Left cardiac atrium (tissue), 4 donors: ENCODE measurements around the gene MICALL1. TPM values are rescaled to one million over a fixed set of nuclear protein-coding genes. Genes with fewer than 3 reads are reported as not detected.
A peak's percentile ranks its signal among the peaks of the same experiment; 100 is the strongest.

Source experiments
- ATAC-seq, 2 donors: fragments of 200-7000 bp; cut with Tn5 transposase; one replicate each; pipeline ENCODE4 v1.9.1; 2020; ENCODE audit warnings: mild to moderate bottlenecking in 2 of 2, moderate library complexity in 2 of 2
- DNase-seq: peaks from one replicate; pipeline ENCODE4 v3.0.0-alpha.2; 2020
- intact Hi-C, 2 donors: fragments of 100-400 bp; cut with DNase I; formaldehyde crosslinking; loops; one replicate each; pipeline versions ENCODE4 v1.14.1 to v1.15.1; 2022 to 2023
- total RNA-seq, 2 donors: library from RNA; stranded (reverse); fragmentation: NEBNext Ultra II Directional; extraction: Animal tissue kit (Norgen Biotek cat#: 25700); gene quantifications; one replicate each; pipeline ENCODE4 v1.2.1, GENCODE V29; 2021
- donor health status: DM: no; HTN: yes; CAD: no.
- donor health status: DM: no; HTN: yes; CAD: no; lungs with severe emphysema.
- donor health status: DM: yes; HTN: yes; CAD: no.
- donor health status: Dilated cardiomyopathy.

Gene MICALL1
- total RNA-seq, 2 donors from 2014 or later = 14.3 to 18.3 TPM

- DNase-seq (no peak), ATAC-seq (peak; percentile 15 to 18)
- intact Hi-C loops = no loop called here
Observed at GRCh38 chr22:37898441-37899181, 7.5 kb upstream of the MICALL1 start.

DNA sequence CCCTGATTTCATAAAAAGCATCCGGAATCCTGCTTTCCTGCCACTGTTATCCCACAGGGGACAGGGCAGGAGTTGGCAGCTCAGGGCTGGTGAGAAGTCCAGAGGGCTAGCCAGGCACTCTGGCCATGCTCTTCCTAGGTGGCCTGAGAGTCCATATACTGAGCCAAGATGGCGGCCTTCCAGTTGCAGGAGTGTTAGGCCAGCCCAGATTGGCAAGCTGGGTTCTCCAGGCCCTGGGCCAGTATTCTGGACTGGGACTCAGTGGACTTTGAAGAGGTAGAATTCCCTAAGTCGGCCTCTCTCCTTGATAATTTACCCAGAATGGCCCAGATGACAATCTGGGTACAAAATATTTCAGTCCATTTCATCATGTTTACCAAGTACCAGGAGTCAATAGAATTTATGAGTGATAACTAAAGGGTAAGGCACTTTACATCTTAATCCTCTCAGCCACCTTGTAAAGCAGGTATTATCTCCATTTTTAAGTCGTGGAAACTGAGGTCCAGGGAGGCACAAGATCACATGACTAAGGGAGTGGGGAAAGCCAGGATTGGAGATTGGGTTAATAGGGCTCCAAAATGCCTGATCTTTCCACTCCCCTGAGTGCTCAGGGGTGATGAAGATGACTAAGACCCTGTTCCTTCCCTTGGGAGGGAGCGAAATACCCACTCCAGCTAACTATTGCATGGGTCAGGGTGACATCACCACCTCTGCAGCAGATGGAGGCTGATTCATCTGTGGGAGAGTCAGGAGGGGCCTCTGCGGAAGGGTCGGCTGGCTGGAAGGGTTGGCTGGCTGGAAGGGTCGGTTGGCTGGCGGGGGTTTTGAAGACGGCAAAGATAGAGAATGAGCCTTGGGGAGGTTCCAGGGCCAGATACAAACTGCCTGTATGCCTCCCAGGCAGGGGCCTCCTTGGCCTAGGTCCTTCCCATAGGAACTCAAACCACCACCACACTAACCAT, 1.2 kb upstream of the MICALL1 start:
- intact Hi-C loops = no loop called here
- DNase-seq (peak; percentile 79), ATAC-seq (peak; percentile 61 to 91)

- intact Hi-C loops = loop anchor here in 1 of 2 donors (1.0 kb wide), 1 partner anchor 28 kb away; no protein-coding TSS in a partner anchor
- DNase-seq = peak; percentile 51
Observed at GRCh38 chr22:37906364-37907008, 389 bp downstream of the MICALL1 start.

GRCh38 chr22:37907036-37907954, 1.2 kb downstream of the MICALL1 start:
- no peak for ATAC-seq
- intact Hi-C loops = no loop called here
- no peak for DNase-seq

More at GRCh38 chr22:37906364-37907008, 389 bp downstream of the MICALL1 start:
- peak in 1 of 2 donors; percentile 6 for ATAC-seq

- intact Hi-C loops = no loop called here
- no peak for ATAC-seq
- no peak for DNase-seq
Observed at GRCh38 chr22:37909766-37910165, 3.7 kb downstream of the MICALL1 start.

DNA sequence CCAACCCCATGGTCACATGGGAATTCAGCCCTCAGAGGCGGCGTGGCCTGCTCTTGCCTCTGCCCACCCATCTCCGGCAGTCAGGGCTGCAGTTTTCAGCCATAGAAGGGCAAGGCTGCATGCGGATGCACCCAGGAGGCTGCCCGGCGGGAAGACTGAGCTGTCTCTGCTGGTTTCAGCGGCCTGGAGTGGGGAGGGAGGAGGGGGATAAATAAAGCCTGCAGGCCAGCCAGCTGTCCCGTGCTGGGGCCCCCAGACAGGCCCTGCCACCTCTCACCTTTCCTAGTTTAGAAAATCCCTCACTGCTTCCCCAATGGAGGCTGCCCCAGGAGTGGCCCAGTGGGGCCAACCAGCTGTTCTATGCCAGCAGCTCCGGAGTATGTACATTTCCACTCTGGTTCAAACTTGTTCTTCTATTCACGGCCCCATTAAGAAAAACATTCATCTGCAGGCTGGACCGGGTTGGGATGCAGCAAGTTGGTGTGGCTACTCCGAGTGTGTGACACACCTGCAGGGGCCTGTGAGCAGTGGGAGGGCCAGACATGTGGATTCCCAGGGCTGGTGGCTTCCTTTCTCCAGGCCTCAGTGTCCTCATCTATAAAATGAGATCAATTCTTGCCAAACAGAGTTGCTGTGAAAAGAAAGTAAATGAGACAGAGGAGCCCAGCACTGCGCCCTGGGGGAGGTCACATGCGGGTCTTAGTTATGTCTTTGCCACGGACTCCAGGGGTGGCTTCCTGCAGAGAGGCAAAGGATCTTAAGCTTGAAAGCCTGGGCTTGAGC, 5.0 kb downstream of the MICALL1 start:
- ATAC-seq (no peak), DNase-seq (no peak)
- intact Hi-C loops = no loop called here

DNA sequence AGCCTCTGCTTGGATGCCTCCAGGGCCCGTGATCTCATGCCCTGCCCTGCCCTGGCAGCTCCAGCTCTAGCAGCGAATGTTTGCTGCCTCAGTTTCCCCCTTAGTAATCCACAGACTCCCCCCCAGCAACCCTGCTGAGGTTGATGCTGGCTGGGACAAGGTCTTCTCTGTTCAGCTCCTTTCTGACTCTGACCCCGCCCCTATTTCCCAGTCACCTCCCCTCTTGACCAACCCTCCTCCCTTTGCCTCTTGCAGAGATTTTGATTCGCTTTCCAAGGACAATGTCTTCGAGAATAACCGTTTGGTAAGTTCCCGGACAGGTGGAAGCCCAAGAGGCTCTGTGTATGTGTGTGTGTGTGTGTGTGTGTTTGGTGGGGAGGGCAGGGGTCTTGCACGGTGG, 5.6 kb downstream of the MICALL1 start:
- intact Hi-C loops = no loop called here
- ATAC-seq (no peak), DNase-seq (no peak)

- ATAC-seq (no peak), DNase-seq (no peak)
- intact Hi-C loops = no loop called here
Observed at GRCh38 chr22:37912171-37912570, 6.1 kb downstream of the MICALL1 start.

DNA sequence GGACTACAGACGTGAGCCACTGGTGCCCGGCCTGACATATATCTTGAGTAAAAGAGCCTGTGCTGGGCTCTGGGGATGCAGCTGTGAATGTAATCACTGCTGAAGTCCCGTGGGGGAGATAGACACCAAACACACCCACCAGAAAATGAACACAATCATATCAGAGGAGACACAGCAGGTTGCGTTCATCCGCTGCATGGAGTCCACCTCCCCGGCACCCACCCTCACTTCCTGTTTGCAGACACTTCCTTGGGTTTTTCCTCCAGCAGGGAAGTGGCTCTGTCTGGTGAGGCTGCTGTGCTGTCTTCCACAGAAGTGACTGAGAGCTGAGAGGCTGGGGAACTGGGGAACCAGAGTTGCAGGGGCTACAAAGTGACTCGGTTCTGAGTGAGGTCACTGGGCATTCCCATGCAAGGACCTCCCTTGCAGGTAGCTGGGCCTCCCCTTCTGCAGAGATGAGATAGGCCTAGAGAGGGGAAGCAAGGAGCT, 7.2 kb downstream of the MICALL1 start:
- peak in 1 of 2 donors; percentile 24 for ATAC-seq
- intact Hi-C loops = no loop called here
- DNase-seq = no peak

DNA sequence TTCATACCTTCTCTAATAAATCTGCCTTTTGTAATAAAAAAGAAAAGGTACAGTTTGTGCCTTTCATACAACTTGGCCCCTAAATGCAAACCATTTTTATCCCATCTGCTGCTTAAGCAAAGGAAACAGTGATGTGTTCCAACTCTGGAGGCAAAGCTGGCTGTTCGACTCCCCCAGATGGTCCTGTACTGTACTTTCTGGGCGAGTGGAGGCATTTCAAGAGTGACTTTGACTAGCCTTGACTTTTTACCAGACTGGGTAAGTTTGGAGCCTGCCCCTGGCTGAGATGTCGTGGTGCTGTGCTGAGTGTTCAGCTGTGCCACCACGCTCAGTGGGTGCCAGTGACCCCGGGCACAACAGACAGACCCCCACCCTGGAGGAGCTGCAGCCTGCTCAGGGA, 10.2 kb downstream of the MICALL1 start:
- no peak for DNase-seq
- intact Hi-C loops = no loop called here
- ATAC-seq = no peak

DNA sequence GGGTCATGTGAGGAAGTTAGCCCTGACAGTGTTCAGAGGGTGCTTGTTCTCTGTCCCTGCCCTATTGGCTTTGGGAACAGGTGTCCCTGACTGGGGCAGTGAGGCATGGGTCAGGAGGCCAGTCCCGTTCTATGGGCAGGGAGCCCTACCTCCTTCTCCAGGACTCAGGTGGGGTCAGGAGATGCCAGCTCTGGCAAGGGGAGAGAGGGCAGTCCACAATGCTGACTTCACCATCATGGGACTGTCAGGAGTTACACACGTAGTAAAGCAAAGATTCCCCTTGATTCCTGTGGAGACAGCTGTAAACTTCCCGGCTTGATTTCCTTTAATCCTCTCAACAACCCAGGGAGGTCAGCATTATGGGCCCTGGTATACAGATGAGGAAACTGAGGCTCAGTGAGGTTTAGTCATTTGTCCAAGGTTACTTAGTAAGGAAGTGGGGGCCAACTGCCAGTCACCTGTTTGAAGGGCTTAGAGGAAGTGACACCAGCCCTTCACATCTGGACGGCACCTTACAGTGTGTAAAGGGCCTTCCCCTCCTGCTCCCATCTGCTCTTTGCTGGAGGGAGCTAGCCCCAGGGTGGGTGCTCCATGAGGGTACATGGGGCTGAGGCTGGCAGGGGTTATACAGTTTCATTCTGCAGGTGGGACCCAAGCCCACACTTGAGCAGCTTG, 11.9 kb downstream of the MICALL1 start:
- no peak for ATAC-seq
- intact Hi-C loops = no loop called here
- DNase-seq = no peak

- ATAC-seq = no peak
- intact Hi-C loops = no loop called here
- no peak for DNase-seq
Observed at GRCh38 chr22:37918580-37919270, 12.6 kb downstream of the MICALL1 start.

DNA sequence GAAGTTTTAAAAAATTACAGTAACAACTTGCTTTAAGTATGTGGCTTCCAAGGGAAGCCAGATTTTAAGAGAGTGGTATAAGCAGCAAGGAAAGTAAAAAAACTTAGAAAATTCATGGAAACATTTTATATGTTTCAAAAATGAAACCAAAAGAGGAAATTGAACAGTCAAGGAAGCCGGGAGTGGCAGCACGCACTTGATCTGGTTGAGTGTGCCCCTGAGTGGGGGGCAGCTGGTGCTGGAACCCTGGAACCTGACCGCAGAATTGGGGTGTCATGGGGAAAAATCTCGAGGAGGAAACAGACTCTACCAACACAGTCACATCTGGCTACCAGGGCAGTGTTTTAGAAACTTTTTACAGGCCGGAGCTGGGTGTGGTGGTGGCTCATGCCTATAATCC, 14.0 kb downstream of the MICALL1 start:
- DNase-seq = no peak
- ATAC-seq = no peak
- intact Hi-C loops = no loop called here

- intact Hi-C loops = no loop called here
- no peak for DNase-seq
- no peak for ATAC-seq
Observed at GRCh38 chr22:37922191-37922590, 16.1 kb downstream of the MICALL1 start.

DNA sequence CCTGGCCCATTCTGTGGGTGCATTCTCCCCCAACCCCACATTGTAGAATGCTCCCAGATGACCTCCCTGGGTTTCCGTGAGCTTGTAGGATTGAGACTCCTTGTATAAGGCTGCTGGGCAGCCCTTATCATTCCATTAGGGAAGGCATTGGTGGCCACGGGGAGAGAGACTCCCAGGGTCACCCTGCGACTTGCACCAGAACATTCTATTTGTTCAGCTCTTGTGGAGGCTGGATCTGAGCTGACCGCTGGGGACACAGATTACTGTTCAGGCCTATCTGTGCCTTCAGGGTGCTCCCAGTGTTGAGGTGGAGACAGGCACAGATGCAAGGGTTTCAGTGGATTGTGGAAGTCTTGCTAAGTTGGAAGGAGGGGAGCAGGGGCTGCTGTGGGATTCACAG, 17.8 kb downstream of the MICALL1 start:
- DNase-seq (no peak), ATAC-seq (no peak)
- intact Hi-C loops = no loop called here

DNA sequence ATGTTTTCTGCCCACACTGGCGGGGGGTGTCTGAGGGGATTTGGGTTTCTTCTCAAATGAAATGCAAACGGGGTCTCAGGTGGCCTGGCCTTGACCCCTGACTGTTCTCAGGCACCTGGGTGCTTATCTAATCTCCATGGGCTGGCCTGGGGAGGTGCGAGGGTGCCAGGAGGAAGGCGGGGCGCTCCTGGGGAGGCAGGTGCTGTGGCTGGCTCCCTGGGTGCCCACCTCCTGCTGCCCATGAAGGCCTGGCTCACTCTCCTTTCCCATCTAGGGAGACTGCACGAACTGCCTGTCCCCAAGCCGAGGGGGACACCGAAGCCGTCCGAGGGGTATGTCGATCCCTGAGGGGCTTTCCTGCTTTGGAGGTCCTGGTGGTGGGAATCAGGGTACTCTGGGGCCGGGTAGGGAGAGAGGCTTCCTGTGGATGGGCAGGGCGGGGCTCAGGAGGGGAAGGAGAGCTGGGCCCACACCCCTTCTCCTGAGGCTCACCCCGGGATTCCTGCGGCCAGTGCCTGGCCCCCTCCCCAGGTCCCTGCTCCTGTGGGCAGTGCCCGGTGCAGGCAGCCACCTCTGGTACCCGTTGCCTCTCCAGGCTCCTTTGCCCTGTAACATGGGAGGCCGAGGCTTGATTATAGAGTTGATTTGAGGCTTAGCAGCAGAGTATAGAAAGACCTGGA, 18.4 kb downstream of the MICALL1 start:
- ATAC-seq (no peak), DNase-seq (no peak)
- intact Hi-C loops = no loop called here
